HG02943 (cell line): Measurements from ENCODE around the gene EML6.

Source experiments
- ATAC-seq: cut with Tn5 transposase; IDR thresholded peaks from one replicate; pipeline ENCODE4 v1.9.1; 2021; ENCODE audit warnings: mild to moderate bottlenecking, low read depth, moderate library complexity; ENCODE audit not compliant: unreplicated experiment

Gene EML6

GRCh38 chr2:54902763-54903162 is 179.3 kb downstream of the EML6 start:
- ATAC-seq: no peak

- no peak for ATAC-seq
Observed at GRCh38 chr2:54903736-54904554, 180.5 kb downstream of the EML6 start.

GRCh38 chr2:54904836-54905235 is 181.4 kb downstream of the EML6 start:
- no peak for ATAC-seq

- no peak for ATAC-seq
Observed at GRCh38 chr2:54906716-54907115, 183.3 kb downstream of the EML6 start.

GRCh38 chr2:54907663-54908062 is 184.2 kb downstream of the EML6 start:
- no peak for ATAC-seq

- ATAC-seq: no peak
Observed at GRCh38 chr2:54908591-54908990, 185.1 kb downstream of the EML6 start.

GRCh38 chr2:54909001-54909400 is 185.5 kb downstream of the EML6 start:
- no peak for ATAC-seq

GRCh38 chr2:54912305-54912704 is 188.8 kb downstream of the EML6 start:
- no peak for ATAC-seq

GRCh38 chr2:54912893-54913292 is 189.4 kb downstream of the EML6 start:
- no peak for ATAC-seq

- ATAC-seq: no peak
Observed at GRCh38 chr2:54914637-54915036, 191.2 kb downstream of the EML6 start.

GRCh38 chr2:54915101-54915500 is 191.6 kb downstream of the EML6 start:
- no peak for ATAC-seq

- no peak for ATAC-seq
Observed at GRCh38 chr2:54916637-54917036, 193.2 kb downstream of the EML6 start.

- no peak for ATAC-seq
Observed at GRCh38 chr2:54918647-54919280, 195.3 kb downstream of the EML6 start.

- no peak for ATAC-seq
Observed at GRCh38 chr2:54920660-54921059, 197.2 kb downstream of the EML6 start.

GRCh38 chr2:54924121-54924520 is 200.7 kb downstream of the EML6 start:
- ATAC-seq: no peak

GRCh38 chr2:54925022-54925421 is 201.6 kb downstream of the EML6 start:
- no peak for ATAC-seq

GRCh38 chr2:54927085-54927750 is 203.8 kb downstream of the EML6 start:
- no peak for ATAC-seq

- ATAC-seq: no peak
Observed at GRCh38 chr2:54927751-54928615, 204.5 kb downstream of the EML6 start.

GRCh38 chr2:54928719-54929118 is 205.3 kb downstream of the EML6 start:
- no peak for ATAC-seq

- ATAC-seq: no peak
Observed at GRCh38 chr2:54931473-54931872, 208.0 kb downstream of the EML6 start.

- ATAC-seq: no peak
Observed at GRCh38 chr2:54935389-54935788, 211.9 kb downstream of the EML6 start.
